PC-9 (cell line): ENCODE results near the gene PHACTR4.

Experiments used
- EZH2 ChIP-seq: fragments of 200-600 bp; sonication (generic); IDR thresholded peaks from 2 replicates; pipeline ENCODE4 v1.8.0; 2017; ENCODE audit warnings: antibody characterized with exemption, low read depth
- TF ChIP-seq, protein P1 (sequence below): fragments of 200-600 bp; sonication (generic); conservative IDR thresholded peaks from 2 replicates; pipeline ENCODE4 v1.6.1; 2017; ENCODE audit warnings: mixed run types, antibody characterized with exemption, mild to moderate bottlenecking, moderate library complexity

DNA sequence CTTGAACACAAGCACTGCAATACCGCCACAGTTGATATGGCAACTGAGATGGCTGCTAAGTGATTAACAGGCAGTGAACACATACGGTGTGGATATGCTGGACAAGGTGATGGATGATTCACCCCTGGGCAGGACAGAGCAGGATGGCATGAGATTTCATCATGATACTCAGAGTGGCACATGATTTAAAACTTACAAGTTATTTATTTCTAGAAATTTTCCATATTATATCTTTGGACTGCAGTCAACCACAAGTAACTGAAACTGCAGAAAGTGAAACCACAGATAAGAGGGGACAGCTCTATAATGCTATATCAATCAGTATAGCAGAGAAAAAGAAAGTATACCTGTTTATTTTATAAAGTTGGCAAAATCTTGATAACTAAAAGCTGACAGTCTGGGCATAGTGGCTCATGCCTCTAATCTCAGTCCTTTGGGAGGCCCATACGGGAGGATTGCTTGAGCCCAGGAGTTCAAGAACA is 47.9 kb downstream of the PHACTR4 start:
- TF ChIP-seq, protein P1, sequence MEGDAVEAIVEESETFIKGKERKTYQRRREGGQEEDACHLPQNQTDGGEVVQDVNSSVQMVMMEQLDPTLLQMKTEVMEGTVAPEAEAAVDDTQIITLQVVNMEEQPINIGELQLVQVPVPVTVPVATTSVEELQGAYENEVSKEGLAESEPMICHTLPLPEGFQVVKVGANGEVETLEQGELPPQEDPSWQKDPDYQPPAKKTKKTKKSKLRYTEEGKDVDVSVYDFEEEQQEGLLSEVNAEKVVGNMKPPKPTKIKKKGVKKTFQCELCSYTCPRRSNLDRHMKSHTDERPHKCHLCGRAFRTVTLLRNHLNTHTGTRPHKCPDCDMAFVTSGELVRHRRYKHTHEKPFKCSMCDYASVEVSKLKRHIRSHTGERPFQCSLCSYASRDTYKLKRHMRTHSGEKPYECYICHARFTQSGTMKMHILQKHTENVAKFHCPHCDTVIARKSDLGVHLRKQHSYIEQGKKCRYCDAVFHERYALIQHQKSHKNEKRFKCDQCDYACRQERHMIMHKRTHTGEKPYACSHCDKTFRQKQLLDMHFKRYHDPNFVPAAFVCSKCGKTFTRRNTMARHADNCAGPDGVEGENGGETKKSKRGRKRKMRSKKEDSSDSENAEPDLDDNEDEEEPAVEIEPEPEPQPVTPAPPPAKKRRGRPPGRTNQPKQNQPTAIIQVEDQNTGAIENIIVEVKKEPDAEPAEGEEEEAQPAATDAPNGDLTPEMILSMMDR = no peak
- TF ChIP-seq EZH2 = no peak
